Measurements from ENCODE around the gene ZNF587B.
"Not testable (repeated sequence)": the region's sequence is repeated elsewhere in the genome, so short reads cannot be mapped to it uniquely, and the experiment has no call there.

ZNF587B gene

GRCh38 chr19:57869655-57870054 lies 39.6 kb downstream of the ZNF587B start:
- not testable (repeated sequence) for H3K4me1 ChIP-seq (ENCODE audit: insufficient read depth, low read length); H3K9ac ChIP-seq (ENCODE audit: low read depth, low read length)
- Histone ChIP-seq H3K36me3 (ENCODE audit: insufficient read depth, low read length) (peaks cover 45% of the 10 kb centered on the region), H3K9me3 (ENCODE audit: control insufficient read depth, insufficient read depth, low read length) (peaks cover 33% of the 10 kb centered on the region)

- peaks cover 45% of the 10 kb centered on the region for H3K36me3 ChIP-seq (ENCODE audit: insufficient read depth, low read length)
- H3K9me3 ChIP-seq (ENCODE audit: control insufficient read depth, insufficient read depth, low read length) = peaks cover 33% of the 10 kb centered on the region
- H3K9ac ChIP-seq (ENCODE audit: low read depth, low read length) = no peak overlapping the region
- no peaks in the 10 kb centered on the region for H3K4me1 ChIP-seq (ENCODE audit: insufficient read depth, low read length)
Measured at GRCh38 chr19:57870225-57870624, 40.1 kb downstream of the ZNF587B start.

- H3K9ac ChIP-seq (ENCODE audit: low read depth, low read length) = no peak overlapping the region
- H3K36me3 ChIP-seq (ENCODE audit: insufficient read depth, low read length) = peaks cover 52% of the 10 kb centered on the region
- H3K9me3 ChIP-seq (ENCODE audit: control insufficient read depth, insufficient read depth, low read length) = peaks cover 44% of the 10 kb centered on the region
Measured at GRCh38 chr19:57872450-57872849, 42.4 kb downstream of the ZNF587B start.

GRCh38 chr19:57873883-57874799 lies 44.0 kb downstream of the ZNF587B start:
- not testable (repeated sequence) for H3K4me1 ChIP-seq (ENCODE audit: insufficient read depth, low read length); H3K9ac ChIP-seq (ENCODE audit: low read depth, low read length)
- H3K36me3 ChIP-seq (ENCODE audit: insufficient read depth, low read length) = peaks cover 62% of the 10 kb centered on the region
- H3K9me3 ChIP-seq (ENCODE audit: control insufficient read depth, insufficient read depth, low read length) = peaks cover 44% of the 10 kb centered on the region

More at GRCh38 chr19:57872450-57872849, 42.4 kb downstream of the ZNF587B start:
- no peaks in the 10 kb centered on the region for H3K4me1 ChIP-seq (ENCODE audit: insufficient read depth, low read length)

GRCh38 chr19:57886046-57886445 lies 55.9 kb downstream of the ZNF587B start:
- H3K36me3 ChIP-seq (ENCODE audit: insufficient read depth, low read length) = peaks cover 9% of the 10 kb centered on the region
- H3K9ac ChIP-seq (ENCODE audit: low read depth, low read length) = no peak overlapping the region
- no peaks in the 10 kb centered on the region; the same call in 1 of the 2 replicates for H3K4me1 ChIP-seq (ENCODE audit: insufficient read depth, low read length)
- H3K9me3 ChIP-seq (ENCODE audit: control insufficient read depth, insufficient read depth, low read length) = peaks cover 14% of the 10 kb centered on the region; the same call in 1 of the 2 replicates

DNA sequence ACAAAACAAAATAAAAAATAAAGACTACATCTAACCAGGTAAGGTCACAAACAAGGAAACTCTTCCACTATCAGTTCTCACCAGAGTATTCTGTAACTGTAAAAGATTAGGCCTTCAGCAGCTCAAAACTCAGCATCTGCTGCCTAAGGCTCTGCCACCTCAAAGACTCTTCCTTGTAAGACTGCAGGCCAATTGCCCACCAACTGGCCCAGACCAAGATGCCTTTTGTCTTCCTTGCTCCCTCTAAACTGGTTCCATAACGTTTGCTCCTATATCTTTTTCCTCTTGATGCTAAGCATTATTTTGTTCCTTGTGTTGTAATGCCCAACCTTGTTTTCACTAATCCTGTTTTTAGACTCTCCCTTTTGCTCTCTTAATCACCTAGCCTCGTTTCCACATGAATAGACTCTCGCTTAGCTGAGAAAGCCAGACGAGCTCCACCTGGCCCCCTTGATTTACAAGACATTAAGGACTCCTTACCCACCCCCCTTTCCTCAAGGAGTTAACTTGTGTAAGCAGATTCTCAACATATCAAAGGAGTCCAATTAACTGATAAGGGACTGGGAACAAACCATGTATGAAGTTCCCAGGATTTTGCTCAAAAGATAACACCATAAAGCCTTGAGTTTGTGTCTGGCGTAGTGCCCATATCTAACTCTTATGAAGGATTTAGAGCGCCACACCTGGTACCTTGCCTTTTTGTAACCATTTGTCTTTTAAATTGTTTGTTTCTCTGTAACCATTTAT lies 57.3 kb downstream of the ZNF587B start:
- peaks cover 9% of the 10 kb centered on the region for H3K36me3 ChIP-seq (ENCODE audit: insufficient read depth, low read length)
- peaks cover 14% of the 10 kb centered on the region; the same call in 1 of the 2 replicates for H3K9me3 ChIP-seq (ENCODE audit: control insufficient read depth, insufficient read depth, low read length)
- H3K9ac ChIP-seq (ENCODE audit: low read depth, low read length) = peak overlapping the region; percentile 75
- no peaks in the 10 kb centered on the region; the same call in 1 of the 2 replicates for H3K4me1 ChIP-seq (ENCODE audit: insufficient read depth, low read length)

GRCh38 chr19:57888107-57888559 lies 58.0 kb downstream of the ZNF587B start:
- Histone ChIP-seq H3K9me3 (ENCODE audit: control insufficient read depth, insufficient read depth, low read length) (peaks cover 14% of the 10 kb centered on the region; the same call in 1 of the 2 replicates), H3K36me3 (ENCODE audit: insufficient read depth, low read length) (peaks cover 9% of the 10 kb centered on the region), H3K4me1 (ENCODE audit: insufficient read depth, low read length) (no peaks in the 10 kb centered on the region; the same call in 1 of the 2 replicates), H3K9ac (ENCODE audit: low read depth, low read length) (peak overlapping the region; percentile 75)

- H3K4me1 ChIP-seq (ENCODE audit: insufficient read depth, low read length) = no peaks in the 10 kb centered on the region; the same call in 1 of the 2 replicates
- peaks cover 9% of the 10 kb centered on the region for H3K36me3 ChIP-seq (ENCODE audit: insufficient read depth, low read length)
- H3K9ac ChIP-seq (ENCODE audit: low read depth, low read length) = peak within 1 kb of the TSS; percentile 75
- H3K9me3 ChIP-seq (ENCODE audit: control insufficient read depth, insufficient read depth, low read length) = peaks cover 14% of the 10 kb centered on the region; the same call in 1 of the 2 replicates
Measured at GRCh38 chr19:57888560-57889231, 58.6 kb downstream of the ZNF587B start, which contains the start of gene ZNF814. Gene ZNF814 (minus strand): TSS chr19:57889037. CDS start chr19:57888802, 235 bp downstream.

DNA sequence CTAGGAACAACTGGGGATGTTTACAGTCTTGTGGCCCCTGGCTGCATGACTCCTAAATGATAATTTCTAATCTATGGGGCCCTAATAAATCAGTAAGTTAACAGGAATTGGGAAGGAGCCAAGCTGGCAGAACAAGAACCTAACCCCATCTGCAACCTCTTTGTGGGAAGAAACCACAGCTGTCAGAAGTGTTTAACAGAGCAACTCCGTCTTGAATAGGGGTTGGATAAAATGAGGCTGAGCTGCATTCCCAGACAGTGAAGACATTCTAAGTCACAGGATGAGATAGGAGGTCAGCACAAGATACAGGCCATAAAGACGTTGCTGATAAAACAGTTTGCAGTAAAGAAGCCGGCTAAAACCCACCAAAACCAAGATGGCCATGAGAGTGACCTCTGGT lies 60.6 kb downstream of the ZNF587B start:
- H3K36me3 ChIP-seq (ENCODE audit: insufficient read depth, low read length); H3K9me3 ChIP-seq (ENCODE audit: control insufficient read depth, insufficient read depth, low read length); H3K4me1 ChIP-seq (ENCODE audit: insufficient read depth, low read length); H3K9ac ChIP-seq (ENCODE audit: low read depth, low read length): not testable (repeated sequence)
